ENCODE results near the gene DDX17.

DDX17 gene

GRCh38 chr22:38506118-38506962, at the start of gene DDX17:
DDX17 (minus strand) TSS chr22:38506311.
- peak; percentile 98 for DNase-seq (ENCODE audit: low spot score)

GRCh38 chr22:38554281-38554680, 48.2 kb upstream of the DDX17 start:
- no peak for DNase-seq (ENCODE audit: low spot score)

GRCh38 chr22:38549101-38549894, 43.2 kb upstream of the DDX17 start:
- DNase-seq (ENCODE audit: low spot score), result no peak

GRCh38 chr22:38540701-38541100, 34.6 kb upstream of the DDX17 start:
- DNase-seq (ENCODE audit: low spot score), result no peak

GRCh38 chr22:38531251-38531938, 25.3 kb upstream of the DDX17 start:
- DNase-seq (ENCODE audit: low spot score), result no peak

- no peak for DNase-seq (ENCODE audit: low spot score)
These were observed 18.3 kb upstream of the DDX17 start for GRCh38 chr22:38524429-38524828.

GRCh38 chr22:38523479-38523878, 17.4 kb upstream of the DDX17 start:
- DNase-seq (ENCODE audit: low spot score), result no peak

- no peak for DNase-seq (ENCODE audit: low spot score)
These were observed 16.9 kb upstream of the DDX17 start for GRCh38 chr22:38523029-38523428.

GRCh38 chr22:38519453-38520250, 13.5 kb upstream of the DDX17 start:
- no peak for DNase-seq (ENCODE audit: low spot score)

GRCh38 chr22:38518620-38519019, 12.5 kb upstream of the DDX17 start:
- no peak for DNase-seq (ENCODE audit: low spot score)

- no peak for DNase-seq (ENCODE audit: low spot score)
These were observed 7.0 kb upstream of the DDX17 start for GRCh38 chr22:38513063-38513462.

- no peak for DNase-seq (ENCODE audit: low spot score)
These were observed 4.4 kb upstream of the DDX17 start for GRCh38 chr22:38510416-38510970.

- DNase-seq (ENCODE audit: low spot score), result no peak
These were observed 482 bp downstream of the DDX17 start for GRCh38 chr22:38505541-38506117.

- no peak for DNase-seq (ENCODE audit: low spot score)
These were observed 1.2 kb downstream of the DDX17 start for GRCh38 chr22:38504731-38505540.

GRCh38 chr22:38503021-38503420, 3.1 kb downstream of the DDX17 start:
- no peak for DNase-seq (ENCODE audit: low spot score)

GRCh38 chr22:38501797-38502672, 4.1 kb downstream of the DDX17 start:
- no peak for DNase-seq (ENCODE audit: low spot score)

- no peak for DNase-seq (ENCODE audit: low spot score)
These were observed 8.2 kb downstream of the DDX17 start for GRCh38 chr22:38497869-38498268.

- DNase-seq (ENCODE audit: low spot score), result no peak
These were observed 11.2 kb downstream of the DDX17 start for GRCh38 chr22:38494939-38495338.

- DNase-seq (ENCODE audit: low spot score), result no peak
These were observed 11.6 kb downstream of the DDX17 start for GRCh38 chr22:38494498-38494897.
